Measurements from ENCODE around the gene SMARCAL1. TPM values are rescaled to one million over a fixed set of nuclear protein-coding genes. Genes with fewer than 3 reads are reported as not detected.

The SMARCAL1 gene
- total RNA-seq, 1 experiment from 2014 or later: 40.5 TPM

DNA sequence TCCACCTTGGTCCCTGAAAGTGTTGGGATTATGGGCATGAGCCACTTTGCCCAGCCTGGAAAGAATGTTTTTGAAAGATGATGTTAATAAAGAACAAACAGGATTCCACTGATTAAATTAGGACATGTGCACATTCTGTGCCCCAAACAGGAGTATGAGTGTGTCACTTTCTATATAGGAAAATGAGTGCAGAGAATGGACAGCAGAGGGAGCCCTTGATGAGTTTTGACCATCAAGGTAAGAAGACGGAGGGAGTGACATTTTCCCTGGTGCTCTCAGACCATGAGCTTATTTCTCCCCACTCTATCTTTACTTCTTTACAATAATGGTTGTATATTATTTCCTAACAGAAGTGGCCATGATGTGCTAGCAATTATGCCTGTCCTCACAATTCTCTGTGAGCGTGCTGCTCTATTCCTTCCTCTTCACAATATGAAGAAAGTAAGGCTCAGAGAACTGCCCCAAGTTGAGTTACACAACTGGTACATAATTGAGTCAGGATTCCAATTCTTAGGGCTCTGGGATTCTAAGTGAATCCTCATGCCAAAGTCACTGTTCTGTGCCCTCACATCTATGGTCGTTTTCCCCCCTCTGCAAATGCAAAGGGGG, 107.0 kb downstream of the SMARCAL1 start:
- Histone ChIP-seq H3K9me2 (ENCODE audit: insufficient read depth) (no peaks in the 10 kb centered on the region), H3K4me1 (replicated peaks; ENCODE audit: insufficient read depth) (0 out of 2 replicates have a peak, but pooled peaks cover 3% of the 10 kb centered on the region), H3K9me3 (ENCODE audit: insufficient read depth, low read depth) (no peaks in the 10 kb centered on the region), H3K27me3 (ENCODE audit: insufficient read depth, low read depth) (no peaks in the 10 kb centered on the region), H4K20me1 (ENCODE audit: insufficient read depth) (no peaks in the 10 kb centered on the region), H3K79me2 (ENCODE audit: low read depth) (no peaks in the 10 kb centered on the region), H3K4me3 (no peak overlapping the region), H3K36me3 (ENCODE audit: low read depth) (no peaks in the 10 kb centered on the region), H3K4me2 (no peak overlapping the region), H3F3A (ENCODE audit: insufficient read depth, low read depth) (peaks cover 7% of the 10 kb centered on the region; the same call in 1 of the 2 replicates), H3K27ac (no peak overlapping the region), H2AFZ (no peak overlapping the region)
- ChIA-PET CTCF (interaction anchor here (0.6 to 2.6 kb wide), 10 partner anchors 18 to 163 kb away, joined by 3 to 20 read pairs (median 4); no protein-coding TSS in a partner anchor), POLR2A (ENCODE audit: unreplicated experiment) (interaction anchor here (0.6 kb wide), 3 partner anchors 42 to 1261 kb away, joined by 3 to 4 read pairs (median 4); no protein-coding TSS in a partner anchor)
- no TSS peak for BruUV-seq (replicated peaks)
- peak; percentile 53 to 64 for DNase-seq
- TF ChIP-seq EZH2 (IDR thresholded peaks at IDR 0.05; ENCODE audit: low read depth): no peak
- TF ChIP-seq, protein P1, sequence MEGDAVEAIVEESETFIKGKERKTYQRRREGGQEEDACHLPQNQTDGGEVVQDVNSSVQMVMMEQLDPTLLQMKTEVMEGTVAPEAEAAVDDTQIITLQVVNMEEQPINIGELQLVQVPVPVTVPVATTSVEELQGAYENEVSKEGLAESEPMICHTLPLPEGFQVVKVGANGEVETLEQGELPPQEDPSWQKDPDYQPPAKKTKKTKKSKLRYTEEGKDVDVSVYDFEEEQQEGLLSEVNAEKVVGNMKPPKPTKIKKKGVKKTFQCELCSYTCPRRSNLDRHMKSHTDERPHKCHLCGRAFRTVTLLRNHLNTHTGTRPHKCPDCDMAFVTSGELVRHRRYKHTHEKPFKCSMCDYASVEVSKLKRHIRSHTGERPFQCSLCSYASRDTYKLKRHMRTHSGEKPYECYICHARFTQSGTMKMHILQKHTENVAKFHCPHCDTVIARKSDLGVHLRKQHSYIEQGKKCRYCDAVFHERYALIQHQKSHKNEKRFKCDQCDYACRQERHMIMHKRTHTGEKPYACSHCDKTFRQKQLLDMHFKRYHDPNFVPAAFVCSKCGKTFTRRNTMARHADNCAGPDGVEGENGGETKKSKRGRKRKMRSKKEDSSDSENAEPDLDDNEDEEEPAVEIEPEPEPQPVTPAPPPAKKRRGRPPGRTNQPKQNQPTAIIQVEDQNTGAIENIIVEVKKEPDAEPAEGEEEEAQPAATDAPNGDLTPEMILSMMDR (conservative IDR thresholded peaks at IDR 0.05): peak; percentile 86
- intact Hi-C loops (cut with micrococcal nuclease; ENCODE audit: unreplicated experiment): loop anchor here (1.0 to 5.0 kb wide), 3 partner anchors 147 to 1238 kb away; no protein-coding TSS in a partner anchor

DNA sequence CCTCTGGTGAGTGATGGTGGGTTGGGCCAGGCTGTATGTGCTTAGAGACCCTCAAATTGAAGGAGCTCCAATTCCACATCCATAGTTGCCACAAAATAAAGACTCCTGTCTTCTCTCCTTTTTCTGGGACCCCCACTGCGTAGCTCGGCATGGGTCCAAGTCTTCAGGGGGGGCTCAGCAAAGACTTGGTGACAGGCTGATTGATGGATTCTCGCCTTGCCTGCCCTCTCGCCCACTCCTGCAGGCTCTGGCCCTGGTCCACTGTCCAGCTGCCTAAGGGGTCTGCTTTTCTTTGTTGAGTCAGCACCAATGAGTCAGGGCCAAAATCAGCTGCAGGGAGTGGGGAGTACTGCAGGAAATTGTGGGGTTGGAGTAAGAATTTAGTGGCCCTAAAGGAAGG, 107.8 kb downstream of the SMARCAL1 start:
- POLR2A ChIA-PET (ENCODE audit: unreplicated experiment): no interaction called here
- intact Hi-C loops (cut with micrococcal nuclease; ENCODE audit: unreplicated experiment): no loop called here
- BruUV-seq (replicated peaks): no TSS peak
- DNase-seq: no peak
- no peak overlapping the region for H3K27ac ChIP-seq
- no peaks in the 10 kb centered on the region for H3K27me3 ChIP-seq (ENCODE audit: insufficient read depth, low read depth)
- CTCF ChIA-PET: interaction anchor here (0.6 to 2.6 kb wide), 4 partner anchors 104 to 990 kb away, joined by 3 to 20 read pairs (median 4); no protein-coding TSS in a partner anchor
- no peaks in the 10 kb centered on the region for H3K9me3 ChIP-seq (ENCODE audit: insufficient read depth, low read depth)
- H3K4me1 ChIP-seq (replicated peaks; ENCODE audit: insufficient read depth): 0 out of 2 replicates have a peak, but pooled peaks cover 3% of the 10 kb centered on the region
- peaks cover 7% of the 10 kb centered on the region; the same call in 1 of the 2 replicates for H3F3A ChIP-seq (ENCODE audit: insufficient read depth, low read depth)
- no peaks in the 10 kb centered on the region for H3K36me3 ChIP-seq (ENCODE audit: low read depth)
- no peak overlapping the region for H3K4me3 ChIP-seq
- H4K20me1 ChIP-seq (ENCODE audit: insufficient read depth): no peaks in the 10 kb centered on the region
- TF ChIP-seq, protein P1 (conservative IDR thresholded peaks at IDR 0.05): no peak
- TF ChIP-seq EZH2 (IDR thresholded peaks at IDR 0.05; ENCODE audit: low read depth): no peak
- no peak overlapping the region for H2AFZ ChIP-seq
- no peak overlapping the region for H3K4me2 ChIP-seq
- no peaks in the 10 kb centered on the region for H3K79me2 ChIP-seq (ENCODE audit: low read depth)
- H3K9me2 ChIP-seq (ENCODE audit: insufficient read depth): no peaks in the 10 kb centered on the region

DNA sequence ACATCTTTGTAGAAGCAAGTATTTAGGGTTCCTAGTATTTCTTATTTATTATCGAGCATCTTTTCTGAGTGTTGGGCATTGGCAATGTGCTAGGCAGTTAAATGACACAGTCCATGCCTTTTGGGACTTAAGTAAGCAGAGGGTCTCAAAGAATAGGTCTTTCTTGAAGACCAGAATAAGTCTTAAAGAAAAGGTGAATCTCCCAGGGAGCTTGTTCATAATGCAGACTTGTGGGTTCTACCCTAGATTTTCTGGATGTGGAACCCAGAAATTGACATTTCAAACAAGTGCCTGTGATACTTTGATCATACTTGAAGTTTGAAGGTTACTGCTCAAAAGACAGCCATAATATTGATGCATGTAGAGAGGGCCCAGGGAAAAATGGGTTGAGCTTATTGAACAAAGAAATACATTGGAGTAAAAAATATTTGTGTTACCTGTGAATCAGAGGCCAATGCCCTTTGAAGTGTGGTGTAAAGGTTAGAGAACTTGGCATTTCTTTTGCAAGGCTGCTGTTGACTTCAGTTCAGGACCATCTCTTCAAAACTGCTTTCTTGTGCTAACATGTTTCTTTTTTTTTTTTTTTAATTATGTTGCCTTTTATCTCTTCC, 110.7 kb downstream of the SMARCAL1 start:
- Histone ChIP-seq H4K20me1 (ENCODE audit: insufficient read depth) (no peaks in the 10 kb centered on the region), H3K36me3 (ENCODE audit: low read depth) (no peaks in the 10 kb centered on the region), H3K27me3 (ENCODE audit: insufficient read depth, low read depth) (no peaks in the 10 kb centered on the region), H3K79me2 (ENCODE audit: low read depth) (no peaks in the 10 kb centered on the region), H3K9me2 (ENCODE audit: insufficient read depth) (no peaks in the 10 kb centered on the region), H3K9me3 (ENCODE audit: insufficient read depth, low read depth) (no peaks in the 10 kb centered on the region), H3K4me2 (no peak overlapping the region), H3F3A (ENCODE audit: insufficient read depth, low read depth) (no peaks in the 10 kb centered on the region), H2AFZ (no peak overlapping the region), H3K27ac (no peak overlapping the region), H3K4me1 (replicated peaks; ENCODE audit: insufficient read depth) (0 out of 2 replicates have a peak, but pooled peaks cover 3% of the 10 kb centered on the region), H3K4me3 (no peak overlapping the region)
- TF ChIP-seq, protein P1 (conservative IDR thresholded peaks at IDR 0.05): no peak
- TF ChIP-seq EZH2 (IDR thresholded peaks at IDR 0.05; ENCODE audit: low read depth): no peak
- POLR2A ChIA-PET (ENCODE audit: unreplicated experiment): interaction anchor here (0.6 kb wide), 1 partner anchor 129 kb away, joined by 5 read pairs; no protein-coding TSS in a partner anchor
- CTCF ChIA-PET: interaction anchor here (0.6 kb wide), 1 partner anchor 144 kb away, joined by 3 read pairs; no protein-coding TSS in a partner anchor
- BruUV-seq (replicated peaks): no TSS peak
- intact Hi-C loops (cut with micrococcal nuclease; ENCODE audit: unreplicated experiment): no loop called here
- peak in 1 of 2 experiments; percentile 15 for DNase-seq

Measured in PC-9 (cell line).